Prostate gland (tissue), 2 donors: ENCODE data around the gene CHMP5.

Source experiments
- CTCF ChIP-seq, 4 experiments: fragments of 200-600 bp in 2 of 4; fragments of 450-650 bp in 2 of 4; sonication (generic) in 2 of 4; IDR thresholded peaks; 1 replicate in 3 of 4; 2 replicates in 1 of 4; pipeline ENCODE4 v1.5.1; 2016 to 2019; ENCODE audit warnings: antibody characterized with exemption in 4 of 4, mild to moderate bottlenecking in 2 of 4, moderate library complexity in 2 of 4
- POLR2A ChIP-seq: fragments of 450-650 bp; IDR thresholded peaks from one replicate; pipeline ENCODE4 v1.6.1; 2016; ENCODE audit warnings: antibody characterized with exemption, mild to moderate bottlenecking
- POLR2AphosphoS5 ChIP-seq: sonication (generic); formaldehyde crosslinking; IDR thresholded peaks from one replicate; pipeline ENCODE4 v1.6.1; 2017; ENCODE audit warnings: antibody characterized with exemption

- TF ChIP-seq CTCF (IDR thresholded peaks at IDR 0.05) (no peak), POLR2AphosphoS5 (no peak), POLR2A (no peak)
Observed at GRCh38 chr9:33249087-33249658, 15.7 kb upstream of the CHMP5 start.
